Neural progenitor cell (in vitro differentiated cells): ENCODE measurements around the gene MAP7. TPM values are rescaled to one million over a fixed set of nuclear protein-coding genes. Genes with fewer than 3 reads are reported as not detected.
A peak's percentile ranks its signal among the peaks of the same experiment; 100 is the strongest.

Experiments used
- DNase-seq: peaks from one replicate; pipeline ENCODE4 v3.0.0-alpha.2; 2016; ENCODE audit warnings: low spot score
- H2AFZ ChIP-seq: fragments of 200-600 bp; sonication (generic); replicated peaks from 2 replicates; pipeline ENCODE4 v1.6.1; 2016; ENCODE audit warnings: antibody characterized with exemption
- H3F3A ChIP-seq: fragments of 200-600 bp; sonication (generic); 2 replicates; pipeline ENCODE4 v1.6.1; 2016; ENCODE audit warnings: antibody characterized with exemption, low read depth
- H3K27ac ChIP-seq: fragments of 200-600 bp; sonication (generic); 2 replicates; pipeline ENCODE4 v1.5.1; 2016; ENCODE audit warnings: mild to moderate bottlenecking
- H3K27me3 ChIP-seq: fragments of 200-600 bp; sonication (generic); 2 replicates; pipeline ENCODE4 v1.6.1; 2016; ENCODE audit warnings: mild to moderate bottlenecking, moderate library complexity
- H3K36me3 ChIP-seq: fragments of 200-600 bp; sonication (generic); 2 replicates; pipeline ENCODE4 v1.5.1; 2016
- H3K4me1 ChIP-seq: fragments of 200-600 bp; sonication (generic); 2 replicates; pipeline ENCODE4 v1.6.1; 2016; ENCODE audit warnings: mixed run types
- H3K4me2 ChIP-seq: fragments of 200-600 bp; sonication (generic); 2 replicates; pipeline ENCODE4 v1.6.1; 2016
- H3K4me3 ChIP-seq: fragments of 200-600 bp; sonication (generic); 2 replicates; pipeline ENCODE4 v1.5.1; 2016
- H3K79me2 ChIP-seq: fragments of 200-600 bp; sonication (generic); 2 replicates; pipeline ENCODE4 v1.6.1; 2016; ENCODE audit warnings: low read depth
- H3K9ac ChIP-seq: fragments of 200-600 bp; sonication (generic); 2 replicates; pipeline ENCODE4 v1.6.1; 2016
- H3K9me3 ChIP-seq: fragments of 200-600 bp; sonication (generic); 2 replicates; pipeline ENCODE4 v1.5.1; 2016; ENCODE audit warnings: low read depth
- H4K20me1 ChIP-seq: fragments of 200-600 bp; sonication (generic); 2 replicates; pipeline ENCODE4 v1.6.1; 2016; ENCODE audit warnings: low read depth
- H3K27ac Mint-ChIP-seq: 3 replicates; pipeline ENCODE4 v1.8.0; 2021; ENCODE audit warnings: mixed read lengths
- H3K27me3 Mint-ChIP-seq: 2 replicates; pipeline ENCODE4 v1.8.0; 2022; ENCODE audit warnings: low read depth, mild to moderate bottlenecking, inconsistent platforms, moderate library complexity, mixed read lengths; ENCODE audit not compliant: insufficient read depth
- H3K36me3 Mint-ChIP-seq: 3 replicates; pipeline ENCODE4 v1.8.0; 2021; ENCODE audit warnings: mixed read lengths
- H3K4me1 Mint-ChIP-seq: 3 replicates; pipeline ENCODE4 v1.8.0; 2021; ENCODE audit warnings: mixed read lengths
- H3K4me3 Mint-ChIP-seq: 3 replicates; pipeline ENCODE4 v1.8.0; 2021; ENCODE audit warnings: mild to moderate bottlenecking, moderate library complexity, mixed read lengths
- H3K9me3 Mint-ChIP-seq: 3 replicates; pipeline ENCODE4 v1.8.0; 2020; ENCODE audit warnings: mixed read lengths
- CTCF ChIP-seq: fragments of 200-600 bp; sonication (generic); IDR thresholded peaks from 2 replicates; pipeline ENCODE4 v1.5.1; 2017; ENCODE audit warnings: antibody characterized with exemption, mild to moderate bottlenecking
- EZH2 ChIP-seq: fragments of 200-600 bp; sonication (generic); IDR thresholded peaks from 2 replicates; pipeline ENCODE4 v1.6.1; 2017; ENCODE audit warnings: antibody characterized with exemption, mild to moderate bottlenecking, moderate library complexity
- EZH2phosphoT487 ChIP-seq: fragments of 200-600 bp; sonication (generic); IDR thresholded peaks from 2 replicates; pipeline ENCODE4 v1.6.1; 2017; ENCODE audit warnings: antibody characterized with exemption
- total RNA-seq: library from RNA; depleted of rRNA; stranded (reverse); fragments of >200 nt; gene quantifications from 2 replicates; pipeline ENCODE4 v1.2.3, GENCODE V29; 2015; ENCODE audit warnings: low replicate concordance

The MAP7 gene
- total RNA-seq, 1 donor from 2014 or later = 9.0 TPM

DNA sequence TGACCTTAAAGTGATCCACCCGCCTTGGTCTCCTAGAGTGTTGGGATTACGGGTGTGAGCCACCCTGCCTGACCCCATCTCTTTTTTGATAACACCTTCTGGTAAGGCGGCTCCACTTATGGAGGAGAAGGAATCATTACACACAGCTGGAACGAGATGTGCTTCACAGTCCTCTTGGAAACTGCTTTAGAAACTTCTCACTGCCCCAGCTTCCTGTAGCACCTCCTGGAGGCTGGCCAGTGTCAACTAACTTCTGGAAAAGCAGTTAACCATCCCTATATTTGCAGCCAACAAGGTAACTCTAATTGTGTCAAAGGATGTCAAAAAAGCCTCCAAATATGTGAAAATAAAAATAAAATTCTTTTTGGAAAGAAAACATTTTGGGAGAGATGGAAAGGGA is 211.7 kb downstream of the MAP7 start:
- Mint-ChIP-seq H3K36me3 (no peaks in the 10 kb centered on the region), H3K4me1 (no peaks in the 10 kb centered on the region), H3K27ac (no peak overlapping the region), H3K9me3 (no peaks in the 10 kb centered on the region), H3K4me3 (no peak overlapping the region), H3K27me3 (peaks cover 4% of the 10 kb centered on the region)
- no peaks in the 10 kb centered on the region for H3K79me2 ChIP-seq
- no peak for DNase-seq
- H3F3A ChIP-seq = no peaks in the 10 kb centered on the region
- H3K4me2 ChIP-seq = no peak overlapping the region
- no peaks in the 10 kb centered on the region for H3K27me3 ChIP-seq
- no peak overlapping the region for H2AFZ ChIP-seq
- no peaks in the 10 kb centered on the region for H4K20me1 ChIP-seq
- no peak overlapping the region for H3K27ac ChIP-seq
- TF ChIP-seq EZH2 (no peak), EZH2phosphoT487 (no peak), CTCF (peak; percentile 18)
- no peaks in the 10 kb centered on the region for H3K4me1 ChIP-seq
- H3K9me3 ChIP-seq = no peaks in the 10 kb centered on the region
- H3K9ac ChIP-seq = no peak overlapping the region
- no peak overlapping the region for H3K4me3 ChIP-seq
- H3K36me3 ChIP-seq = no peaks in the 10 kb centered on the region

GRCh38 chr6:136337606-136338005 is 212.6 kb downstream of the MAP7 start:
- Histone ChIP-seq H3K4me1 (no peaks in the 10 kb centered on the region), H4K20me1 (no peaks in the 10 kb centered on the region), H3F3A (no peaks in the 10 kb centered on the region), H3K79me2 (no peaks in the 10 kb centered on the region), H3K9ac (no peak overlapping the region), H2AFZ (no peak overlapping the region), H3K4me2 (no peak overlapping the region), H3K9me3 (no peaks in the 10 kb centered on the region), H3K4me3 (no peak overlapping the region), H3K27me3 (no peaks in the 10 kb centered on the region), H3K36me3 (no peaks in the 10 kb centered on the region), H3K27ac (no peak overlapping the region)
- Mint-ChIP-seq H3K27ac (no peak overlapping the region), H3K36me3 (no peaks in the 10 kb centered on the region), H3K27me3 (peaks cover 4% of the 10 kb centered on the region), H3K4me3 (no peak overlapping the region), H3K4me1 (no peaks in the 10 kb centered on the region), H3K9me3 (no peaks in the 10 kb centered on the region)
- TF ChIP-seq EZH2 (no peak), CTCF (no peak), EZH2phosphoT487 (no peak)
- DNase-seq = no peak

DNA sequence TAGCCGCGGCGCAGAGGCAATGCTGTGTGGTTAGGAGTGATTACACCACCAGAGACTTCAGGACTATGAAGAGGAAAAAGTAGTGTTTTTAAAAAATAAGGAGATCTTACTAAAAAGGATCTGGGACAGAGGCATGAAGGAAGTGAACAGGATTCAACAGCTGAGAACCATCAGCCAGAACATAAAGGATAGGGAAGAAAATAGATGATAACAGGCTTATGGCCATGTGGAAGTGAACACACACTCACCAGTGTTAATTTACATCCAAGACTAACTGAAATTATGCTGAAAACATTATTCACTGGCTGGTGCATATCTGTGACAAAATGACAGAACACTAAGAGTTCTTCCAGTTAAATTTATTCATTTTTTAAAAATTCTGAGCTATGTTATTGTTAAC is 213.1 kb downstream of the MAP7 start:
- H3K79me2 ChIP-seq = no peaks in the 10 kb centered on the region
- H3K36me3 ChIP-seq = no peaks in the 10 kb centered on the region
- Mint-ChIP-seq H3K4me3 (no peak overlapping the region), H3K9me3 (no peaks in the 10 kb centered on the region), H3K36me3 (no peaks in the 10 kb centered on the region), H3K27ac (no peak overlapping the region), H3K4me1 (no peaks in the 10 kb centered on the region), H3K27me3 (peaks cover 4% of the 10 kb centered on the region)
- H4K20me1 ChIP-seq = no peaks in the 10 kb centered on the region
- no peak overlapping the region for H2AFZ ChIP-seq
- H3K4me2 ChIP-seq = no peak overlapping the region
- H3F3A ChIP-seq = no peaks in the 10 kb centered on the region
- H3K9ac ChIP-seq = no peak overlapping the region
- TF ChIP-seq EZH2 (no peak), EZH2phosphoT487 (no peak), CTCF (no peak)
- no peaks in the 10 kb centered on the region for H3K27me3 ChIP-seq
- no peaks in the 10 kb centered on the region for H3K9me3 ChIP-seq
- DNase-seq = no peak
- H3K27ac ChIP-seq = no peak overlapping the region
- no peaks in the 10 kb centered on the region for H3K4me1 ChIP-seq
- H3K4me3 ChIP-seq = no peak overlapping the region
